PC-9 (cell line): ENCODE data around the gene ADGRV1. TPM values are rescaled to one million over a fixed set of nuclear protein-coding genes. Genes with fewer than 3 reads are reported as not detected.
"Not testable (repeated sequence)": the region's sequence is repeated elsewhere in the genome, so short reads cannot be mapped to it uniquely, and the experiment has no call there.

Experiments
- BruUV-seq: library from RNA; stranded (reverse); fragments of 400-500 nt; replicated peaks from 2 replicates; lab custom pipeline; 2021; lab: Mats Ljungman, UMichigan
- CTCF ChIA-PET: fragments of 300-600 bp; sonication (Branson Sonifier 250); formaldehyde crosslinking; loops from one replicate; lab custom pipeline; 2022; ENCODE audit warnings: antibody characterized with exemption; lab: Charles Lee
- POLR2A ChIA-PET: fragments of 300-600 bp; sonication (Branson Sonifier 250); formaldehyde crosslinking; loops from one replicate; lab custom pipeline; 2022; ENCODE audit warnings: antibody characterized with exemption; ENCODE audit not compliant: unreplicated experiment; lab: Charles Lee
- DNase-seq, 2 experiments: peaks; one replicate each; pipeline versions ENCODE4 v3.0.0 to v3.0.0-alpha.2; 2015 to 2022; ENCODE audit warnings: mixed read lengths in 1 of 2
- H2AFZ ChIP-seq: fragments of 200-600 bp; sonication (generic); 2 replicates; pipeline ENCODE4 v1.8.1; 2017; ENCODE audit warnings: antibody characterized with exemption
- H3F3A ChIP-seq: fragments of 200-600 bp; sonication (generic); 2 replicates; pipeline ENCODE4 v1.8.1; 2017; ENCODE audit warnings: antibody characterized with exemption, mild to moderate bottlenecking, low read depth; ENCODE audit not compliant: insufficient read depth
- H3K27ac ChIP-seq: fragments of 200-600 bp; sonication (generic); 2 replicates; pipeline ENCODE4 v1.6.1; 2016; ENCODE audit warnings: mixed run types
- H3K27me3 ChIP-seq: fragments of 200-600 bp; sonication (generic); 2 replicates; pipeline ENCODE4 v1.6.1; 2016; ENCODE audit warnings: low read depth, mixed run types; ENCODE audit not compliant: insufficient read depth
- H3K36me3 ChIP-seq: fragments of 200-600 bp; sonication (generic); 2 replicates; pipeline ENCODE4 v1.6.1; 2016; ENCODE audit warnings: low read depth, mixed run types
- H3K4me1 ChIP-seq: fragments of 200-600 bp; sonication (generic); replicated peaks from 2 replicates; pipeline ENCODE4 v1.6.1; 2016; ENCODE audit warnings: mixed run types; ENCODE audit not compliant: insufficient read depth
- H3K4me2 ChIP-seq: fragments of 200-600 bp; sonication (generic); 2 replicates; pipeline ENCODE4 v1.6.1; 2017; ENCODE audit warnings: mixed run types
- H3K4me3 ChIP-seq: fragments of 200-600 bp; sonication (generic); 2 replicates; pipeline ENCODE4 v1.6.1; 2016; ENCODE audit warnings: mixed run types
- H3K79me2 ChIP-seq: fragments of 200-600 bp; sonication (generic); 2 replicates; pipeline ENCODE4 v1.6.1; 2017; ENCODE audit warnings: low read depth, mixed run types
- H3K9me2 ChIP-seq: fragments of 200-600 bp; sonication (generic); 2 replicates; pipeline ENCODE4 v1.8.1; 2017; ENCODE audit warnings: mild to moderate bottlenecking; ENCODE audit not compliant: insufficient read depth
- H3K9me3 ChIP-seq: fragments of 200-600 bp; sonication (generic); 2 replicates; pipeline ENCODE4 v1.8.1; 2016; ENCODE audit warnings: low read depth; ENCODE audit not compliant: insufficient read depth
- H4K20me1 ChIP-seq: fragments of 200-600 bp; sonication (generic); 2 replicates; pipeline ENCODE4 v1.8.1; 2017; ENCODE audit not compliant: insufficient read depth
- CTCF ChIP-seq: fragments of 200-600 bp; sonication (generic); conservative IDR thresholded peaks from 2 replicates; pipeline ENCODE4 v1.6.1; 2017; ENCODE audit warnings: mixed run types, antibody characterized with exemption, mild to moderate bottlenecking, moderate library complexity
- EZH2 ChIP-seq: fragments of 200-600 bp; sonication (generic); IDR thresholded peaks from 2 replicates; pipeline ENCODE4 v1.8.0; 2017; ENCODE audit warnings: antibody characterized with exemption, low read depth
- intact Hi-C: fragments of 100-400 bp; cut with micrococcal nuclease; formaldehyde crosslinking; loops from one replicate; pipeline ENCODE4 v1.10.0; 2022; ENCODE audit not compliant: unreplicated experiment
- total RNA-seq: library from RNA; stranded (reverse); gene quantifications from 2 replicates; pipeline ENCODE4 v1.2.3, GENCODE V29; 2021

The ADGRV1 gene
- total RNA-seq, 1 experiment from 2014 or later: 1.0 TPM

GRCh38 chr5:90747175-90747574 is 188.6 kb downstream of the ADGRV1 start:
- no peak for DNase-seq
- Histone ChIP-seq H3K27me3 (no peaks in the 10 kb centered on the region), H3K79me2 (no peaks in the 10 kb centered on the region), H3K36me3 (no peaks in the 10 kb centered on the region), H3K9me2 (no peaks in the 10 kb centered on the region), H3K4me3 (no peak overlapping the region), H3K9me3 (no peaks in the 10 kb centered on the region), H3F3A (no peaks in the 10 kb centered on the region), H4K20me1 (no peaks in the 10 kb centered on the region), H3K27ac (no peak overlapping the region), H3K4me1 (no peaks in the 10 kb centered on the region), H3K4me2 (no peak overlapping the region), H2AFZ (no peak overlapping the region)
- no peak for TF ChIP-seq EZH2
- POLR2A ChIA-PET: interaction anchor here (0.6 kb wide), 1 partner anchor 99 kb away, joined by 6 read pairs; no protein-coding TSS in a partner anchor
- no TSS peak for BruUV-seq
- CTCF ChIA-PET: no interaction called here
- intact Hi-C loops: no loop called here

DNA sequence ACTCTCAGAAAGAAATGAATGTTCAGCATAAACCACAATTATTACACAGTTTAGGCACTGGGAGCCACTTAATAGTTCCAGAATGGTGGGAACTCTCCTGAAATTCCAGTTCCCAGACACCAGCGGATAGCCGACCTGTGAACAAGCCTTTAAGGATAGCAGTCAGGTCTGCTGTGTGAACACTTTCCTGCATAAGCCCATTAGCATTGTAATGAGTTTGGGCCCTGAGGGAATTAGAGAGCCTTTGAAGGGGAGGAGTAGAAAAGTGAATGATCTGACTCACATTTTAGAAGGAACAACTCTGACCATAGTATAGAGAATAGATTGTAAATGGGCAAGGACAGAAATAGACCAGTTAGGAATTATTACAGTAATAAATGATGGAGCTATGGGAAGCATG is 189.1 kb downstream of the ADGRV1 start:
- BruUV-seq: no TSS peak
- DNase-seq: no peak
- POLR2A ChIA-PET: interaction anchor here (0.6 kb wide), 1 partner anchor 99 kb away, joined by 6 read pairs; no protein-coding TSS in a partner anchor

GRCh38 chr5:90759119-90759518 is 200.5 kb downstream of the ADGRV1 start:
- Histone ChIP-seq H3K27me3 (no peaks in the 10 kb centered on the region), H3K36me3 (no peaks in the 10 kb centered on the region), H3K9me3 (no peaks in the 10 kb centered on the region), H3K27ac (no peak overlapping the region), H3K4me2 (no peak overlapping the region), H3K4me1 (no peaks in the 10 kb centered on the region), H4K20me1 (no peaks in the 10 kb centered on the region), H2AFZ (no peak overlapping the region), H3F3A (no peaks in the 10 kb centered on the region), H3K4me3 (no peak overlapping the region), H3K9me2 (no peaks in the 10 kb centered on the region), H3K79me2 (no peaks in the 10 kb centered on the region)
- intact Hi-C loops: no loop called here
- no peak for TF ChIP-seq EZH2
- TF ChIP-seq CTCF: no peak
- ChIA-PET CTCF (no interaction called here), POLR2A (no interaction called here)
- no TSS peak for BruUV-seq
- no peak for DNase-seq

More for the DNA sequence above, 189.1 kb downstream of the ADGRV1 start:
- intact Hi-C loops: no loop called here
- TF ChIP-seq CTCF (no peak), EZH2 (no peak)
- Histone ChIP-seq H4K20me1 (no peaks in the 10 kb centered on the region), H2AFZ (no peak overlapping the region), H3K36me3 (no peaks in the 10 kb centered on the region), H3K9me3 (no peaks in the 10 kb centered on the region), H3F3A (no peaks in the 10 kb centered on the region), H3K9me2 (no peaks in the 10 kb centered on the region), H3K27ac (no peak overlapping the region), H3K4me2 (no peak overlapping the region), H3K27me3 (no peaks in the 10 kb centered on the region), H3K79me2 (no peaks in the 10 kb centered on the region), H3K4me1 (no peaks in the 10 kb centered on the region), H3K4me3 (no peak overlapping the region)
- CTCF ChIA-PET: no interaction called here

GRCh38 chr5:90767710-90768109 is 209.1 kb downstream of the ADGRV1 start:
- no peaks in the 10 kb centered on the region for H3K79me2 ChIP-seq
- H3K36me3 ChIP-seq: no peaks in the 10 kb centered on the region
- no peak overlapping the region for H2AFZ ChIP-seq
- BruUV-seq: no TSS peak
- POLR2A ChIA-PET: no interaction called here
- no peak overlapping the region for H3K4me3 ChIP-seq
- TF ChIP-seq EZH2: no peak
- no peak for TF ChIP-seq CTCF
- CTCF ChIA-PET: no interaction called here
- no peaks in the 10 kb centered on the region for H3F3A ChIP-seq
- H3K4me1 ChIP-seq: no peaks in the 10 kb centered on the region
- H3K27ac ChIP-seq: no peak overlapping the region
- intact Hi-C loops: no loop called here
- H3K4me2 ChIP-seq: no peak overlapping the region
- H3K9me2 ChIP-seq: no peaks in the 10 kb centered on the region
- H3K27me3 ChIP-seq: no peaks in the 10 kb centered on the region
- no peak for DNase-seq
- no peaks in the 10 kb centered on the region for H3K9me3 ChIP-seq
- H4K20me1 ChIP-seq: no peaks in the 10 kb centered on the region

DNA sequence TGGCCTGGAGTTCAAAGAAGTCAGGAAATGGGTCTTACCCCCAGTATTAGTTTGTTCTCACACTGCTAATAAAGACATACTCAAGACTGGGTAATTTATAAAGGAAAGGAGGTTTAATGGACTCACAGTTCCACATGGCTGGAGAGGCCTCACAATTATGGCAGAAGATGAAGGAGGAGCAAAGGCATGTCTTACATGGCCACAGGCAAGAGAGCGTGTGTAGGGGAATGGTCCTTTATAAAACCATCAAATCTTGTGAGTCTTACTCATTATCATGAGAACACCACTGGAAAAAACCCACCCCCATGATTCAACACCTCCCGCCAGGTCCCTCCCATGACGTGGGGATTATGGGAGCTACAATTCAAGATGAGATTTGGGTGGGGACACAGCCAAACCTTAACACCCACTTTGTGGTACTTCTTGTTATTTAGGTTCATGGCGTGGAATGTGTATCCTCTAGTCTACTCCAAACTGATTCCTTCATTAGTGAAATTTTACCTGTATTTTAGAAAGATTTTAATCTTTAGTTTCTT is 211.5 kb downstream of the ADGRV1 start:
- H3F3A ChIP-seq, H3K4me2 ChIP-seq, H3K4me3 ChIP-seq, intact Hi-C loops, H3K79me2 ChIP-seq, POLR2A ChIA-PET, H3K36me3 ChIP-seq, H3K27me3 ChIP-seq, H3K9me2 ChIP-seq, H3K4me1 ChIP-seq, CTCF ChIA-PET, BruUV-seq, H3K9me3 ChIP-seq, H4K20me1 ChIP-seq, H3K27ac ChIP-seq, H2AFZ ChIP-seq, DNase-seq: not testable (repeated sequence)
